HG03175 (cell line): ENCODE results near the gene XRCC1.

Source experiments
- ATAC-seq: cut with Tn5 transposase; IDR thresholded peaks from one replicate; pipeline ENCODE4 v1.9.1; 2021; ENCODE audit warnings: mild to moderate bottlenecking, moderate library complexity; ENCODE audit not compliant: unreplicated experiment

XRCC1 gene

DNA sequence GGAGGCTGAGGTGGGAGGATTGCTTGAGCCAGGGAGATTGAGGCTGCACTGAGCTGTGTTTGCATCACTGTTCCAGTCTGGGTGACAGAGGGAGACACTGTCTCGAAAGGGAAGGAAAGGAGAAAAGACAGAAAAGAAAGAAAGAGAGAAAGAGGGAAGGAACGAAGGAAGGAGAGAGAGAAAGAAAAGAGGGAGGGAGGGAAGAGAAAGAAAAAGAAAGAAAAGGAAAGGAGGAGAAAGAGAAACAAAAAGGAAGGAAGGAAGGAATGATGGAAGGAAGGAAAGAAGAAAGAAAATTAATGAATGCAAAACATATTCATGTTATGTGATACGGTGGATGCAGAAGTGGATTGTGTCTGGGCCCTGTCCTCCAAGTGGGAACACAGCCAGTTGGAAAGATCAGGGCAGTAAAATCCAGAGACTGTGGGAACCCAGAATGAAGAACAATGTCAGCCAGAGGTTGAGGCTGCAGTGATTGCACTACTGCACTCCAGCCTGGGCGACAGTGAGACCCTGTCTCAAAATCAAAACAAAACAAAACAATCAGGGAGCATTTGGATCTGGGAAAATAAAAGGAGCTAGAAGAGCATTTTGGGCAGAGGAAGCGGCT is 77.0 kb downstream of the XRCC1 start:
- ATAC-seq, result no peak

DNA sequence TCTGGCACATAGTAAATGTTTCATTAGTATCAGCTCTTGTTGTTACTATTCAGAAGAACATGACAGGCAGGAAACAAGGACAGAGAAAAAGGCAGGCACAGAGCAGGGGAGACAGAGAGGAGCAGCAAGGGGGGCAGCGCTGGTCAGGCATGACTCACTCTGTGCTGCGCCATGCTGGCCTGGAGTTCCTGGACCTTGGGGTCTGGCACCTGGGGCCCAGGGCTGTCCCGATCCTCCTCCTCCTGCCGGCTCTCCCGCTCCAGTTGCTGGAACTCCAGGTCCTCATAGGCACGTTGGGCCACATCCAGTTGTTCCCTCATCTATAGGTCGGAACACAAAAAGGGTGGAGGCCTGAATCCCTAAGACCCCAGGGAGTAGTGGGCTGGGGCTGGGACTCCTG is 78.4 kb downstream of the XRCC1 start:
- no peak for ATAC-seq

DNA sequence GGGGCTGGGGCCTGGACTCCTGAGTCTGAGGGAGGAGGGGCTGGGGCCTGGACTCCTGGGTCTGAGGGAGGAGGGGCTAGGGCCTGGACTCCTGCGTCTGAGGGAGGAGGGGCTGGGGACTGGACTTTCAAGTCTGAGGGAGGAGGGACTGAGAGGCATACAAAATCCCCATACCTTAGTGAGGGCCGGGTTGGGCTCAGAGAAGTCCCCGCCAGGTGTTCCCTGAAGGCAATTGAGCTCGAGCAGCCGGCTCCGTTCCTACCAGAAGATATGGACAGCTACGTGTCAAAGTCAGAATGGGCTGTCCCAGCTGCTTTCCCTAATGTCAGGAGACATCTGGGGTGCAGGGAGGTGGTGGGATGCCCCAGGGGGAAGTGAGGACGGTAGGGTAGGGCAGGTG is 80.2 kb downstream of the XRCC1 start:
- ATAC-seq, result no peak
